Measurements from ENCODE around the gene IGFN1. TPM values are rescaled to one million over a fixed set of nuclear protein-coding genes. Genes with fewer than 3 reads are reported as not detected.

IGFN1 gene
- total RNA-seq, 1 donor from 2014 or later: 0.81 TPM

DNA sequence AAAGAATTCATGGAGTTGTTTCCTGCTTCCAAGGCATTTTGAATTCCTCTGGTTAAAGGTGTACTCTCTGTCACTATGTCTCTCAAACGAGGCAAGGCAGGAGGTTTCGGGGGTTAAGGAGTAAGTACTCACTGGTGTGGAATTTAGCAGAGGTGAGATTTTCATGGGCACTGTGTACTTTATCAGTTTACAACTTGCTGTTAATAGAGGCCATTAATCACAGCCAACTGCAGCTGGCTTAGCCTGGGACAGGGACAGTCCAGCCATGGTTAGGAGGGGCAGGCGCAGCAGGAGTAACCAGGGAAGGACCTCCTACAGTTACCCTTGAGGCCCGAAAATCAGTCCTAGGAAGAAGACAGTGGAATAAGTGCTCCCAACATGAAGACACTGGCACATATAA lies 18.3 kb upstream of the IGFN1 start:
- intact Hi-C loops (cut with DNase I): no loop called here
- Histone ChIP-seq H3K4me1 (peaks cover 5% of the 10 kb centered on the region), H3K36me3 (no peaks in the 10 kb centered on the region), H3K4me3 (no peak overlapping the region), H3K27ac (no peak overlapping the region), H3K27me3 (no peaks in the 10 kb centered on the region), H3K9me3 (no peaks in the 10 kb centered on the region)
- DNase-seq (peak; percentile 19), ATAC-seq (no peak)
- TF ChIP-seq, protein P1, sequence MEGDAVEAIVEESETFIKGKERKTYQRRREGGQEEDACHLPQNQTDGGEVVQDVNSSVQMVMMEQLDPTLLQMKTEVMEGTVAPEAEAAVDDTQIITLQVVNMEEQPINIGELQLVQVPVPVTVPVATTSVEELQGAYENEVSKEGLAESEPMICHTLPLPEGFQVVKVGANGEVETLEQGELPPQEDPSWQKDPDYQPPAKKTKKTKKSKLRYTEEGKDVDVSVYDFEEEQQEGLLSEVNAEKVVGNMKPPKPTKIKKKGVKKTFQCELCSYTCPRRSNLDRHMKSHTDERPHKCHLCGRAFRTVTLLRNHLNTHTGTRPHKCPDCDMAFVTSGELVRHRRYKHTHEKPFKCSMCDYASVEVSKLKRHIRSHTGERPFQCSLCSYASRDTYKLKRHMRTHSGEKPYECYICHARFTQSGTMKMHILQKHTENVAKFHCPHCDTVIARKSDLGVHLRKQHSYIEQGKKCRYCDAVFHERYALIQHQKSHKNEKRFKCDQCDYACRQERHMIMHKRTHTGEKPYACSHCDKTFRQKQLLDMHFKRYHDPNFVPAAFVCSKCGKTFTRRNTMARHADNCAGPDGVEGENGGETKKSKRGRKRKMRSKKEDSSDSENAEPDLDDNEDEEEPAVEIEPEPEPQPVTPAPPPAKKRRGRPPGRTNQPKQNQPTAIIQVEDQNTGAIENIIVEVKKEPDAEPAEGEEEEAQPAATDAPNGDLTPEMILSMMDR (IDR thresholded peaks at IDR 0.05): no peak

DNA sequence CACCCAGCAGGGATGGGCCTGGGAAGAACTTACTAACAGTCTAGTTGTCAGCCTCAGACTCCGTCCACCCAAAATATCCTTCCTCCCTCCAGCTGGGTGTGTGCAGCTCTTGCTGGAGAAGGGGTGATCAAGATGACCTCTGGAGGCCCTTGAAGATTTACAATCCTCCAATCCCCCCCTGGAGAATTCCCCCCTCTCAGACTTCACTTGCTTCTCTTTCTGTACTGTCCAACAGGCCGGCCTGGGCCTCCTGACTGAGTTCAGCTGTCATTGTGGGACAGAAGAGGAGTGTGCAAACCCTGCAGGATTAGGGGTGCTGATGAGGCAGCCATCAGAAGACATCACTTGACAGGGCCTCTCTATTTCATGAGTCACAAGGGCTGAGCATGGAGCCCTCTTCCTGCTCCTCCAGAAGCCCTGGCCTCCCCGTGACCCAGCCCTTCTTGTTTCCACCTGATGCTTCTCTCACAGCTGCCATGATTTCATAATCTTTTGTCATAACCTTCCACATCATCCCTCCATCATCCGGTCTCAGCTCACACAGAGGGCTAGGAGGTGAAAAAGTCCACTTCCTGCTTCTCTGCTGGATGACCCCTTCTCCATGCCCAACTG lies 17.5 kb upstream of the IGFN1 start:
- no peak for ATAC-seq
- peaks cover 5% of the 10 kb centered on the region for H3K4me1 ChIP-seq
- intact Hi-C loops (cut with DNase I): no loop called here
- no peak overlapping the region for H3K4me3 ChIP-seq
- no peaks in the 10 kb centered on the region for H3K27me3 ChIP-seq
- H3K27ac ChIP-seq: no peak overlapping the region
- no peak for DNase-seq
- H3K36me3 ChIP-seq: no peaks in the 10 kb centered on the region
- no peaks in the 10 kb centered on the region for H3K9me3 ChIP-seq
- TF ChIP-seq, protein P1 (IDR thresholded peaks at IDR 0.05): no peak

DNA sequence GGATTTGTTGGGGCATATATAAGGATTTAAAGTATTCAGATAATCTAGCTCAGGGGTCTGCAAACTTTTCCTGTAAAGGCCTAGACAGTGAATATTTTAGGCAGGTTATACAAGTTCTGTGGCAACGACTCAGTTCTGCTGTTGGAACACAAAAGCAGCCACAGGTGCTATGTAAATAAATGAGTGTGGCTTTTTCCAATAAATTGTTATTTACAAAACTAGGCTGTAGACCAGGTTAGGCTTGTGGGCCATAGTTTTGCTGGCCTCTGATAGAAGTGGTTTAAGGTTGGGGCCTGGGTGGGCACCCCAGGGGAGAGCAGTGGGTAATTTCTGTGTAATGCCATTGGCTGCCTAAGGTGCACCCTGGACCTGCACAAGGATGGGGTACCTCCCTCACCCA lies 16.9 kb upstream of the IGFN1 start:
- Histone ChIP-seq H3K27ac (no peak overlapping the region), H3K9me3 (no peaks in the 10 kb centered on the region), H3K4me1 (peaks cover 5% of the 10 kb centered on the region), H3K27me3 (no peaks in the 10 kb centered on the region), H3K4me3 (no peak overlapping the region), H3K36me3 (no peaks in the 10 kb centered on the region)
- DNase-seq (no peak), ATAC-seq (no peak)
- TF ChIP-seq, protein P1 (IDR thresholded peaks at IDR 0.05): no peak
- intact Hi-C loops (cut with DNase I): no loop called here

DNA sequence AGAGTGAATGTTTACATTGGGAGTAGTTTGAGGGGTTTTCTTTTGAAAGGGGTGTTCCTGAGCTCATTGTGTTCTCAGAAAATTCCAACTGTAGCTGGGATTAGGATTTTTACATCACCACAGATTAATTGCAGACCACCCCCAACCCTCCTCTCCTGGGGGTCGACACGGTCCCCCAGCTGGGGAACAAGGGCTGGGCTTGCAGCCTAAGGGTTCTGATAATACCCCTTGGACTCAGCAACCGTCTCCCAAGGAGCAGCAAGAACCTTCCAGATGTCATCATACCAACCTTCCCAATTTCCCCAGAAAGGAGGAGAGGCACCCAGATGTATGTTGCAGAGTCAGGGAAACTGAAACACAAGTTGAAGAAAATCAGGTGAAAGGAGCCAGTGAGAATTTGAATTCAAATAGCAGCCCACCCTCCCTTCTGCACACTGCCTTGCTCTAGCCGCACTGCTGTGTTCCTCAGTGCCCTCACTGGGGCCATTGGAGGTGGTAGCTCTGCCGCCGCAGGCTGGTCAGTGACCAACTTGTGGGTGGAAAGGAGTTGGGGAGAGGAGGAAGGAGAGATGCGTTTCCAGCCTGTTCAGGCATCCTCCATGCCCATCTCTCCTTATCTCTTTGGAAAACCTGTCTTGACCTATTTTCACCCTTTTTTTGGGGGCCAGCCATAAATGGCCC lies 14.7 kb upstream of the IGFN1 start:
- ATAC-seq (no peak), DNase-seq (peak; percentile 35)
- no peaks in the 10 kb centered on the region for H3K9me3 ChIP-seq
- TF ChIP-seq, protein P1 (IDR thresholded peaks at IDR 0.05): no peak
- no peaks in the 10 kb centered on the region for H3K36me3 ChIP-seq
- no peak overlapping the region for H3K4me3 ChIP-seq
- H3K27me3 ChIP-seq: no peaks in the 10 kb centered on the region
- H3K27ac ChIP-seq: no peak overlapping the region
- intact Hi-C loops (cut with DNase I): no loop called here
- H3K4me1 ChIP-seq: no peaks in the 10 kb centered on the region

DNA sequence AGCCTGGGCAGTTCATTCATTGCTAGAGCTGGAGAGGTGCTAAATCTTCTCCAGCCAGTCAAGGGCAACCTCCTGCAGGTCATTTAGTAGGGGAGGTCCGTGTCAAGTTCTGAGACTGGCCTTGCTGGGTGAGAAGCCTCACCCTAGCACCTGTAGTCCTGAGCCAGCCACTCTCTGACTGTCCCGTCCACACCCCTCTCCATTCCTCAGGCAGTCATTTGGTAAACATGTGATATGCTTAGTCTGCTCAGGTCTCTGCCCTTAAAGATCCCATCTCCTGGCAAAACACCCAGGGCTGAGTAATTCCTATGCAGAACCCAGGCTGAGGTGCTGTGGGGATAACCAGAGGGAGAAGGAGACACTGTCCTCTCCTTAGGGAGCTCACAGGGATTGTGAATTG lies 13.7 kb upstream of the IGFN1 start:
- H3K9me3 ChIP-seq: no peaks in the 10 kb centered on the region
- TF ChIP-seq, protein P1 (IDR thresholded peaks at IDR 0.05): no peak
- no peaks in the 10 kb centered on the region for H3K36me3 ChIP-seq
- H3K27ac ChIP-seq: no peak overlapping the region
- DNase-seq (peak; percentile 38), ATAC-seq (peak; percentile 71)
- H3K27me3 ChIP-seq: no peaks in the 10 kb centered on the region
- no peaks in the 10 kb centered on the region for H3K4me1 ChIP-seq
- H3K4me3 ChIP-seq: no peak overlapping the region
- intact Hi-C loops (cut with DNase I): no loop called here

Measured in upper lobe of right lung (tissue), 1 donor.